ENCODE measurements around the gene MAP9. TPM values are rescaled to one million over a fixed set of nuclear protein-coding genes. Genes with fewer than 3 reads are reported as not detected.

The MAP9 gene
- total and polyA plus RNA-seq, 3 donors from 2014 or later = 3.0 to 32.4 (median 24.7) TPM

DNA sequence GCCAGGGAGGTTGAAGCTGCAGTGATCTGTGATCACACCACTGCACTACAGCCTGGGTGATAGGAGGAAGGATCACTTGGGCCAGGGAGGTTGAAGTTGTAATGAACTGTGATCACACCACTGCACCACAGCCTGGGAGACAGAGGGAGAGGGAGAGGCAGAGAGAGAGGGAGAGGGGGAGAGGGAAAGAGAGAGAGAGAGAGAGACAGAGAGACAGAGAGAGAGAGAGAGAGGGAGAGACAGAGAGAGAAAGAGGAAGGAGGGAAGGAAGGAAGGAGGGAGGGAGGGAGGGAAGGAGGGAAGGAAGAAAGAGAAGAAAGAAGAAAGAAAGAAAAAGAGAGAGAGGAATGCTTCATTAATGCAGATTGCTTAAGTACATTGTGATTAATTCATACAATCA lies 15.2 kb upstream of the MAP9 start:
- no peaks in the 10 kb centered on the region for H3K36me3 ChIP-seq (ENCODE audit: low read depth, missing control alignments)
- no peak for DNase-seq
- H3K27me3 ChIP-seq = no peaks in the 10 kb centered on the region
- H3K9me3 ChIP-seq = no peaks in the 10 kb centered on the region
- no peak for TF ChIP-seq POLR2A (IDR thresholded peaks at IDR 0.05)
- TF ChIP-seq, protein P1, sequence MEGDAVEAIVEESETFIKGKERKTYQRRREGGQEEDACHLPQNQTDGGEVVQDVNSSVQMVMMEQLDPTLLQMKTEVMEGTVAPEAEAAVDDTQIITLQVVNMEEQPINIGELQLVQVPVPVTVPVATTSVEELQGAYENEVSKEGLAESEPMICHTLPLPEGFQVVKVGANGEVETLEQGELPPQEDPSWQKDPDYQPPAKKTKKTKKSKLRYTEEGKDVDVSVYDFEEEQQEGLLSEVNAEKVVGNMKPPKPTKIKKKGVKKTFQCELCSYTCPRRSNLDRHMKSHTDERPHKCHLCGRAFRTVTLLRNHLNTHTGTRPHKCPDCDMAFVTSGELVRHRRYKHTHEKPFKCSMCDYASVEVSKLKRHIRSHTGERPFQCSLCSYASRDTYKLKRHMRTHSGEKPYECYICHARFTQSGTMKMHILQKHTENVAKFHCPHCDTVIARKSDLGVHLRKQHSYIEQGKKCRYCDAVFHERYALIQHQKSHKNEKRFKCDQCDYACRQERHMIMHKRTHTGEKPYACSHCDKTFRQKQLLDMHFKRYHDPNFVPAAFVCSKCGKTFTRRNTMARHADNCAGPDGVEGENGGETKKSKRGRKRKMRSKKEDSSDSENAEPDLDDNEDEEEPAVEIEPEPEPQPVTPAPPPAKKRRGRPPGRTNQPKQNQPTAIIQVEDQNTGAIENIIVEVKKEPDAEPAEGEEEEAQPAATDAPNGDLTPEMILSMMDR (IDR thresholded peaks at IDR 0.05) = no peak
- no peaks in the 10 kb centered on the region for H3K4me1 ChIP-seq
- intact Hi-C loops (cut with DNase I; ENCODE audit: low total_unique reads) = no loop called here
- H3K4me3 ChIP-seq = no peak overlapping the region
- H3K27ac ChIP-seq = no peak overlapping the region

DNA sequence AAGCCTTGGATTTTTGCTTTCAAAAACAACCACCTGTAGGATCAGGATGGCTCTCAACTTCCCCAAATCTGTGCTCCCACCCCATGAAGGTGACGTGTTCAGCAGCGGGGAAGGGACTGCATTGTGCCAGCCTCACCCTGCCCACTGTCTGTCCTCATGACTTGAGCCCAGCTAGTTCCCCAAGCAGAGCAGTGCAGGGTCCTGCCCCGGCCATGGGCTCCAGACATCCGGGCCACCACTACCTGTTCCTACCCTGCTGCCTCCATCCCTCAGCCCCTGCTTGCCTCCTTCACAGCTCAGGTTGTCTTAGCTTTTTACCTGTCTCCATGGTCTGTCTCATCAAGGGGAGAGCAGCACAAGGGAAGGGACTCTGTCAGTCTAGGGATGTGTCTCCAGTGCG lies 11.4 kb upstream of the MAP9 start:
- Histone ChIP-seq H3K36me3 (ENCODE audit: low read depth, missing control alignments) (no peaks in the 10 kb centered on the region), H3K4me1 (no peaks in the 10 kb centered on the region), H3K27ac (no peak overlapping the region), H3K9me3 (no peaks in the 10 kb centered on the region), H3K27me3 (no peaks in the 10 kb centered on the region), H3K4me3 (no peak overlapping the region)
- no peak for DNase-seq
- TF ChIP-seq, protein P1 (IDR thresholded peaks at IDR 0.05) = no peak
- TF ChIP-seq POLR2A (IDR thresholded peaks at IDR 0.05) = no peak
- intact Hi-C loops (cut with DNase I; ENCODE audit: low total_unique reads) = no loop called here
- 89 to 99% methylated on average over 4 to 5 of the region's 5 CpGs for WGBS, 2 donors

DNA sequence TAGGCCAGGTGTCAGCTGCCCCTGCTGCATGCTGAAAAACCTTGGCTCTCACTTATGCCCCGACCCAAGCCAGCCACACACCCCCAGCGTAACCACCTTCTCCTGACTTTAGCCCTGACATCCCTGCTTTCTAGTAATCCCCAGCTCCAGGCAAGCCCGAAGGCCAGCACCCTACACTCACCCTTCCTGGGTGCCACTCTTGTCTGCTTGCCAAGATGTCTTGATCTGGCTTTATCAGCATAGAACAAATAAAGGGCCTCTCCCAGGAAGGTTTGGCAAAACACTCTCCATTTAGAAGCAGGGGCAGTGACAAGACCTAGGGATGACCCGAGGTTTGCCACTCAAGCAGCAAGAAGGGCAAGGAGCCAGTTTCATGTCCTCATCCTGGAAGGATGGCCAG lies 6.8 kb upstream of the MAP9 start:
- H3K27me3 ChIP-seq = no peaks in the 10 kb centered on the region
- no peaks in the 10 kb centered on the region for H3K4me1 ChIP-seq
- H3K27ac ChIP-seq = no peak overlapping the region
- WGBS, 2 donors = 86 to 92% methylated on average over 4 of the region's 4 CpGs
- TF ChIP-seq, protein P1 (IDR thresholded peaks at IDR 0.05) = no peak
- no peak for TF ChIP-seq POLR2A (IDR thresholded peaks at IDR 0.05)
- H3K4me3 ChIP-seq = no peak overlapping the region
- no peak for DNase-seq
- no peaks in the 10 kb centered on the region for H3K9me3 ChIP-seq
- intact Hi-C loops (cut with DNase I; ENCODE audit: low total_unique reads) = no loop called here
- no peaks in the 10 kb centered on the region for H3K36me3 ChIP-seq (ENCODE audit: low read depth, missing control alignments)

DNA sequence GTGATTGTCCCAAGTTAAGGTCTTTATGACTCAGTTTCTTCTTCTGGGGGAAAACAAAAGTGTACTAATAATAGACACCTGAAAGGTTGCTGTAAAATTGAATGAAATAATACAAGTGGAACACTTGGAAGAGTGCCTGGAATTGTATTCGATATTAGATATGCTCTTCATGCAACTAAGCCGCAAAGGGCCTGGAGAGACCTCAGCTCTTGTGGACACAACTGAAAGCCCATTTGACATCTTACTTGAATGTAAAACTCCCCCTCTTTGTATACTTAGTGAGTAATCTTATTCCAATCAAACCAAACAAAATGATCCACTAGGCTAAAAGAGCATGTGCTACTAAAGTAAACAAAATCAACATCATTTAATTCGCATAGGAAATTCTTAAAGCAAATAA lies 511 bp upstream of the MAP9 start:
- Histone ChIP-seq H3K36me3 (ENCODE audit: low read depth, missing control alignments) (no peaks in the 10 kb centered on the region), H3K4me3 (peak overlapping the region; percentile 59 to 69), H3K27me3 (no peaks in the 10 kb centered on the region), H3K9me3 (no peaks in the 10 kb centered on the region), H3K4me1 (no peaks in the 10 kb centered on the region), H3K27ac (peak overlapping the region in 1 of 2 donors; percentile 46)
- intact Hi-C loops (cut with DNase I; ENCODE audit: low total_unique reads) = loop anchor here (10.0 kb wide), 1 partner anchor 392 kb away; no protein-coding TSS in a partner anchor
- TF ChIP-seq, protein P1 (IDR thresholded peaks at IDR 0.05) = no peak
- no peak for TF ChIP-seq POLR2A (IDR thresholded peaks at IDR 0.05)
- WGBS, 2 donors = 27 to 30% methylated on average over 3 of the region's 3 CpGs
- no peak for DNase-seq

DNA sequence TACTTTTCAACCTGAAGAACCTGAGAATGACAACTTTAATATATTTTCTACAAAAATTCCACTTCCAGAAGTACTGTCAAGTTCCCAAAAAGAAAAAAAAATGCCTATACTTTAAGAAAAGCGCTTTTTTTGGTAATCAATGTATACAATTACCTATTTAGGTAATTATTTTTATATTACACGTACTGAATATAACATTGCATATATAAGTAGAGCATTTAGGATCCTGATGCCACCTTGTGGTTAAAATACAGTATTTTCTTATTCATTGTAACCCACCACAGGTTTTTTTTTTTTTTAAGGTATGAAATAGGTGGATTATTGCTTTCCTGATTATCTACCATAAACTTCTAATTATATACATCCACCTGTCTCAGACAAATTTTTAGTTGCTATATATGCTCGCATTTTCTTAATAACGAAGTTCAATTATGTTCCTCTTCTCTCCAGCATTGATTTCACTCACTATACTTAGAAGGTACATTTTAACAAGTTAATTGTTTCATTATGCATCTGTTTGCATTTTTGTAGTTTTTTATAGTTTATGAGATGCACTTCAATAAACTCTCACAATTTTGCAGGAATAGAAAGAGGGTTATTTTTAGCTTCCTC lies 5.2 kb downstream of the MAP9 start:
- TF ChIP-seq, protein P1 (IDR thresholded peaks at IDR 0.05) = peak in 1 of 3 experiments; percentile 63
- TF ChIP-seq POLR2A (IDR thresholded peaks at IDR 0.05) = no peak
- DNase-seq = no peak
- Histone ChIP-seq H3K4me3 (no peak overlapping the region), H3K4me1 (no peaks in the 10 kb centered on the region), H3K27me3 (no peaks in the 10 kb centered on the region), H3K36me3 (ENCODE audit: low read depth, missing control alignments) (no peaks in the 10 kb centered on the region), H3K27ac (no peak overlapping the region), H3K9me3 (no peaks in the 10 kb centered on the region)
- WGBS, 2 donors = 54 to 64% methylated on average over 4 of the region's 4 CpGs
- intact Hi-C loops (cut with DNase I; ENCODE audit: low total_unique reads) = loop anchor here (10.0 kb wide), 1 partner anchor 387 kb away; no protein-coding TSS in a partner anchor

Data from testis (tissue), 3 donors.